Epithelial cell of esophagus (primary cell): ENCODE data around the gene ZNF516.

ENCODE experiments used
- DNase-seq: peaks from one replicate; pipeline ENCODE4 v3.0.0; 2010; ENCODE audit warnings: low read depth
- H3K4me3 ChIP-seq: 2 replicates; pipeline ENCODE4 v1.5.1; 2011; ENCODE audit warnings: mild to moderate bottlenecking, low read length, control low read depth
- CTCF ChIP-seq: IDR thresholded peaks from 2 replicates; pipeline ENCODE4 v1.5.1; 2011; ENCODE audit warnings: low read depth, mild to moderate bottlenecking, low read length, control low read depth, inconsistent platforms; ENCODE audit not compliant: insufficient read depth; ENCODE audit errors: missing control alignments

Gene ZNF516

GRCh38 chr18:76370201-76370600 is 124.8 kb downstream of the ZNF516 start:
- H3K4me3 ChIP-seq = no peak overlapping the region
- DNase-seq = no peak
- no peak for TF ChIP-seq CTCF

DNA sequence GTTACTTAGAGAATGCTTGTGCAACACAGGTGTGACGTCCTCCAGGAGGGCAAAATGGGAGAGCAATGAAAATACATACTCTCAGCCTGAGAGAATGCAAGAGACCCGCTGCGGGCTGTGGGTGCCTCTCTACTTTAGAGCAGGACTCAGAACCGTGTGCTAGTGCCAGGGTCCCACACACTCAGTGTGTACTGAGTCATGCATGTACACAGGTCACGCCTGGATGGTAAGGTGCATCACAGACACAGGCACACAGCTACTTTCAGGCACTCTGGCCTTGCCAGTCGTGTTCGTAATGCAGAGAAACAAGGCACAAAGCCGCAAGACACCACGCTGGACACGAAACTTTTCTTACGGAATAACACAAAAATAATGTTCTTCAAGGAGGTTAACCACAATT is 125.3 kb downstream of the ZNF516 start:
- no peak overlapping the region for H3K4me3 ChIP-seq
- DNase-seq = no peak
- TF ChIP-seq CTCF = no peak

- no peak for TF ChIP-seq CTCF
- no peak for DNase-seq
- no peak overlapping the region for H3K4me3 ChIP-seq
Measured at GRCh38 chr18:76368976-76369375, 126.1 kb downstream of the ZNF516 start.

DNA sequence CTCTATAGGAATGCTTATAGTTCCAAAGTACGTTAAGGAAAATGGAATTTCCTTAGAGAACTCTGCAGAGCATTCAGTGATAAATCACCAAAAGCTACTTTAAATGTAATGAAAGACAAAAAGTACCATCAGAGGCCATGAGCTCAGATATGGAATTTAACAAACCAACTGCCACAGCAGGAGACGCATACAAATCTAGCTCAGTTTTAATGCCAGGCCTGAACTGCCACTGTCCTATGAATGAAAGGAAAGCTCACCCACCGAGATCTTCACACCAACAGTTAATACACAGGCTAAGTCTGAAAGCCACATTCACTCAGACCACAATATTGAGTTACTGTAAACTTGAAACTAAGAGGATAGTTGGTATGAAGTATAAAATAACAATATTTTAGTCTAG is 126.8 kb downstream of the ZNF516 start:
- DNase-seq = no peak
- no peak for TF ChIP-seq CTCF
- H3K4me3 ChIP-seq = no peak overlapping the region

GRCh38 chr18:76367168-76368125 is 127.6 kb downstream of the ZNF516 start:
- no peak for TF ChIP-seq CTCF
- DNase-seq = no peak
- no peak overlapping the region for H3K4me3 ChIP-seq

- TF ChIP-seq CTCF = no peak
- no peak overlapping the region for H3K4me3 ChIP-seq
- no peak for DNase-seq
Measured at GRCh38 chr18:76365561-76365960, 129.5 kb downstream of the ZNF516 start.
